Measurements from ENCODE around the gene LHFPL3.

- TF ChIP-seq MYC (IDR thresholded peaks at IDR 0.05; ENCODE audit: low read depth, low read length) (no peak), POLR2A (IDR thresholded peaks at IDR 0.05; ENCODE audit: low read depth, low read length) (no peak), CTCF (IDR thresholded peaks at IDR 0.05; ENCODE audit: extremely low read depth in 1 of 2, insufficient read depth in 1 of 2, low read depth in 1 of 2, low read length in 2 of 2) (no peak), EZH2 (IDR thresholded peaks at IDR 0.05; ENCODE audit: borderline replicate concordance, low read depth, low read length, severe bottlenecking) (no peak)
Observed at GRCh38 chr7:104908636-104909035, 580.2 kb downstream of the LHFPL3 start.

Data from endothelial cell of umbilical vein (primary cell).